Chondrocyte (in vitro differentiated cells): ENCODE measurements around the gene EIF4G3. TPM values are rescaled to one million over a fixed set of nuclear protein-coding genes. Genes with fewer than 3 reads are reported as not detected.

ENCODE experiments used
- DNase-seq: peaks from one replicate; pipeline ENCODE4 v3.0.0; 2021; ENCODE audit warnings: mixed read lengths, low spot score
- H3K27ac Mint-ChIP-seq: one replicate; pipeline ENCODE4 v1.8.0; 2021; ENCODE audit warnings: mild to moderate bottlenecking, moderate library complexity, mixed read lengths; ENCODE audit not compliant: unreplicated experiment
- H3K27me3 Mint-ChIP-seq: 2 replicates; pipeline ENCODE4 v1.8.0; 2021; ENCODE audit warnings: low read depth, mixed read lengths
- H3K36me3 Mint-ChIP-seq: 2 replicates; pipeline ENCODE4 v1.8.0; 2021; ENCODE audit warnings: low read depth, mixed read lengths
- H3K4me1 Mint-ChIP-seq: 2 replicates; pipeline ENCODE4 v1.8.0; 2021; ENCODE audit warnings: low read depth, mild to moderate bottlenecking, mixed read lengths
- H3K4me3 Mint-ChIP-seq: one replicate; pipeline ENCODE4 v1.8.0; 2021; ENCODE audit warnings: mild to moderate bottlenecking, moderate library complexity, mixed read lengths; ENCODE audit not compliant: unreplicated experiment
- H3K9me3 Mint-ChIP-seq: 2 replicates; pipeline ENCODE4 v1.8.0; 2021; ENCODE audit warnings: low read depth, mixed read lengths
- CTCF ChIP-seq: fragments of 200-600 bp; sonication (generic); IDR thresholded peaks from 2 replicates; pipeline ENCODE4 v1.5.0; 2021; ENCODE audit warnings: antibody characterized with exemption, mild to moderate bottlenecking, moderate library complexity
- total RNA-seq: library from RNA; stranded (reverse); gene quantifications from 3 replicates; pipeline ENCODE4 v1.2.1, GENCODE V29; 2021

The EIF4G3 gene
- total RNA-seq, 1 donor from 2014 or later: 56.6 TPM

- Mint-ChIP-seq H3K27me3 (no peaks in the 10 kb centered on the region), H3K4me3 (no peak overlapping the region), H3K4me1 (peaks cover 19% of the 10 kb centered on the region), H3K36me3 (no peaks in the 10 kb centered on the region), H3K27ac (no peak overlapping the region), H3K9me3 (no peaks in the 10 kb centered on the region)
- no peak for TF ChIP-seq CTCF
- no peak for DNase-seq
Observed at GRCh38 chr1:21048462-21048861, 128.2 kb downstream of the EIF4G3 start.

DNA sequence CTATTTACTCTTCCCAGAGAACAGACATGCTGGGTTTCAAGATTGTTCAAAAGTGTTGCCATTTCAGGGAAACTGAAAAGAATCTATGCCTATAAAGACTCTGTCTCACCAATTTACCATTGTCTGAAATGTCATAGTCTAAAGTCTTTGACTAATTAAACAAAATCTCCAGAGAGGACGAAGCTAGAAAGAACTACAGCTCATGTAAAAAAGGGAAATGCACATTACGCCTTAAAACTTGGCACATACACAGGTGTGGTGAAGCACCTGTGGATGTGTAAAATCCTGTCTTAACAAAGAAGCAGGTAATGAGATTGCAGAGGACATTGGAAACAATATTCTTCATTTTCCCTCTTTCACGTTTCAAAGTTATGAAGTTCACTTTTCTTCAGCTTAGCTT lies 130.6 kb downstream of the EIF4G3 start:
- H3K4me3 Mint-ChIP-seq: no peak overlapping the region
- H3K4me1 Mint-ChIP-seq: peaks cover 39% of the 10 kb centered on the region
- no peaks in the 10 kb centered on the region for H3K36me3 Mint-ChIP-seq
- H3K27ac Mint-ChIP-seq: no peak overlapping the region
- H3K27me3 Mint-ChIP-seq: no peaks in the 10 kb centered on the region
- TF ChIP-seq CTCF: no peak
- H3K9me3 Mint-ChIP-seq: no peaks in the 10 kb centered on the region
- DNase-seq: no peak

GRCh38 chr1:21045351-21045750 lies 131.3 kb downstream of the EIF4G3 start:
- no peaks in the 10 kb centered on the region for H3K27me3 Mint-ChIP-seq
- no peak for TF ChIP-seq CTCF
- H3K4me3 Mint-ChIP-seq: no peak overlapping the region
- no peak overlapping the region for H3K27ac Mint-ChIP-seq
- peaks cover 42% of the 10 kb centered on the region for H3K4me1 Mint-ChIP-seq
- no peaks in the 10 kb centered on the region for H3K9me3 Mint-ChIP-seq
- no peaks in the 10 kb centered on the region for H3K36me3 Mint-ChIP-seq
- DNase-seq: no peak

DNA sequence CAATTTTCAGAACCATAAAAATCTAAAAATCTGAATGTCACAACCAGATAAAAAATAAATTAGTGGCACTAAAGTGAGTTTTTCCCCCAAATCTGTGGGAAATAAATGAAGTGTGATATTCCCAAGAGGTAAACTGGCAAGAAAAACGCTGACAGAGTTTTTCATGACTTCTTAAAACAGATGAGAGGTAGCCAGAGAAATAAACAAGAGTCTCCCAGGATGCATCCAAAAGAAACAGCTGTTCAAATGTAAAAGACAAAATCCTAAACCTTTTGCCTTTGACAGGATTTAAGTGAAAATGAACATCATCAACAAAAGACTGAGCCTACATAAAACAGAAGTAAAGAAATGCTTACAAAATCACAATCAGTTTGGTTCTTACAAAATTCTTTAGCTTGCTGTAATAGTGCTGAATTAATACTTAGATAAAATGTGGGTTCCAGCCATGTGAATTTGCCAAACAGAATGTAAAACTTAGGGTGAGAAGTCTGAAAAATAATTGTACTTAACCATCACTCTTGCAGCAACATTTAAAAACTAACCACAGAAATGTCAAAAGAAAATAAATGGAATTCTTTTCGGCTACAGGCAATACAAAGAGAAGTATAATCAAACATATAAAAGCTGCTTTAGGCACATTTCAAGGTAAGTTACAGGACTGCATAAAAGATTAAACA lies 133.6 kb downstream of the EIF4G3 start:
- Mint-ChIP-seq H3K9me3 (no peaks in the 10 kb centered on the region), H3K27me3 (no peaks in the 10 kb centered on the region), H3K36me3 (no peaks in the 10 kb centered on the region), H3K27ac (peak overlapping the region; percentile 80), H3K4me1 (peaks cover 32% of the 10 kb centered on the region), H3K4me3 (no peak overlapping the region)
- no peak for TF ChIP-seq CTCF
- DNase-seq: no peak

DNA sequence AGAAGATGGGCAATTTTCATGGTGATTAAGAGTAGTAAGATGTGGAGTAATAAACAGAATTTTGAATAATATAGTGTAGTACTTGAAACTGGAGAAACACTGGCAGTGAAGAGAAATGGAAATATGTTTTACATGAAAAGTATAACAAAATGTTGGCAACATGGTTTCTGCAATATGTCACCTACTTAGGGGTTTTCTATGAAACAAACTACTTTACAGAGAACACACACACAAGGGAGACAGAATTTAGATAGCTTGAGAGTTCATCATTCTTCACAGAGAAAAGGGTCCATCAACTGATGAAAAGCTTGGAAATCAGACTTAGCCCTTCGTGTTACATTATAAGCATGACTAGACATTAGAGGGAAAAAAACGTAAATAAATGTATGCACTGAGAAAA lies 135.2 kb downstream of the EIF4G3 start:
- H3K9me3 Mint-ChIP-seq: no peaks in the 10 kb centered on the region

More for the DNA sequence above, 135.2 kb downstream of the EIF4G3 start:
- H3K4me1 Mint-ChIP-seq: peaks cover 35% of the 10 kb centered on the region
- no peak for DNase-seq
- H3K27me3 Mint-ChIP-seq: no peaks in the 10 kb centered on the region
- TF ChIP-seq CTCF: no peak
- H3K27ac Mint-ChIP-seq: no peak overlapping the region
- H3K4me3 Mint-ChIP-seq: no peak overlapping the region
- no peaks in the 10 kb centered on the region for H3K36me3 Mint-ChIP-seq
